Karpas-422 (cell line): ENCODE data around the gene EPHB6. TPM values are rescaled to one million over a fixed set of nuclear protein-coding genes. Genes with fewer than 3 reads are reported as not detected.

ENCODE experiments used
- DNase-seq: peaks from one replicate; pipeline ENCODE4 v3.0.0-alpha.2; 2015
- H2AFZ ChIP-seq: fragments of 200-600 bp; sonication (generic); 2 replicates; pipeline ENCODE4 v1.6.1; 2014; ENCODE audit warnings: antibody characterized with exemption, low read length, mixed read lengths
- H3K27ac ChIP-seq: fragments of 200-600 bp; sonication (generic); 2 replicates; pipeline ENCODE4 v1.5.1; 2014; ENCODE audit warnings: mild to moderate bottlenecking, low read length, moderate library complexity
- H3K27me3 ChIP-seq: fragments of 200-600 bp; sonication (generic); 2 replicates; pipeline ENCODE4 v1.6.1; 2014; ENCODE audit warnings: low read length, mixed read lengths
- H3K36me3 ChIP-seq: fragments of 200-600 bp; sonication (generic); 2 replicates; pipeline ENCODE4 v1.6.1; 2014; ENCODE audit warnings: low read length, mixed read lengths; ENCODE audit not compliant: insufficient read depth
- H3K4me1 ChIP-seq: fragments of 200-600 bp; sonication (generic); 2 replicates; pipeline ENCODE4 v1.6.1; 2014; ENCODE audit warnings: mild to moderate bottlenecking, low read length, mixed read lengths
- H3K4me2 ChIP-seq: fragments of 200-600 bp; sonication (generic); 2 replicates; pipeline ENCODE4 v1.6.1; 2014; ENCODE audit warnings: low read length, low read depth, mild to moderate bottlenecking; ENCODE audit not compliant: poor library complexity, severe bottlenecking
- H3K4me3 ChIP-seq: fragments of 200-600 bp; sonication (generic); 2 replicates; pipeline ENCODE4 v1.5.1; 2014; ENCODE audit warnings: mild to moderate bottlenecking, antibody characterized with exemption, low read length, mixed read lengths
- H3K79me2 ChIP-seq: fragments of 200-600 bp; sonication (generic); 2 replicates; pipeline ENCODE4 v1.6.1; 2014; ENCODE audit warnings: mild to moderate bottlenecking, low read length, mixed read lengths
- H3K9ac ChIP-seq: fragments of 200-600 bp; sonication (generic); 2 replicates; pipeline ENCODE4 v1.6.0; 2014; ENCODE audit warnings: low read length
- H3K9me2 ChIP-seq: fragments of 200-600 bp; sonication (generic), shearing (Covaris generic); replicated peaks from 2 replicates; pipeline ENCODE4 v1.6.0; 2014; ENCODE audit warnings: mild to moderate bottlenecking, low read length, moderate library complexity; ENCODE audit not compliant: insufficient read depth
- H3K9me3 ChIP-seq: fragments of 300-700, 200-600 bp; sonication (generic); 2 replicates; pipeline ENCODE4 v1.6.1; 2014; ENCODE audit warnings: low read length, mixed read lengths
- H4K20me1 ChIP-seq: fragments of 200-600 bp; sonication (generic); 2 replicates; pipeline ENCODE4 v1.6.1; 2014; ENCODE audit warnings: mild to moderate bottlenecking, antibody characterized with exemption, low read length, low read depth; ENCODE audit not compliant: insufficient read depth
- total RNA-seq: library from RNA; depleted of rRNA; stranded (reverse); fragments of >200 nt; shearing (Covaris generic); gene quantifications from 2 replicates; pipeline ENCODE4 v1.2.3, GENCODE V29; 2014; ENCODE audit warnings: low replicate concordance

Gene EPHB6
- total RNA-seq, 1 experiment from 2014 or later = not detected

DNA sequence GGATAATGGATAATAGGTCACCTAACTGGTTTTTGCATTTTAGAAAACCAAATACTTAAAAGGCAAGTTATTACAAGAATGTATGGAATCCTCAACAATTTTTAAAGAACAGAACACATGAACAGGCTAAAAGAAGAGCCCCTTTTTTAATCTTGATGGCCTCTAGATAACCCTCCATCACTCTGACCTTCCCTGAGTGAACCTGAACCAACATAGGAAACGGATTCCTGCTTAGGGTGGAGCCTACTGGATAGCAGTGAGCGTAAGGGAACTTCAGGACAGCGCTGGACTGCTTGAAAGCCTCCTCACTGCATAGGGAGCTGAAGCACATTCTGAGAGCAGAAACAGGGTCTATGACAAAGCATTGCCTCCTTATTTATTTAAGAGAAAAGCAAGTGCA is 58.2 kb downstream of the EPHB6 start:
- no peaks in the 10 kb centered on the region for H4K20me1 ChIP-seq
- H3K79me2 ChIP-seq = no peaks in the 10 kb centered on the region
- no peaks in the 10 kb centered on the region for H3K9me3 ChIP-seq
- no peak overlapping the region for H3K4me2 ChIP-seq
- no peak overlapping the region for H3K27ac ChIP-seq
- H3K4me1 ChIP-seq = no peaks in the 10 kb centered on the region
- no peak overlapping the region for H3K9ac ChIP-seq
- no peaks in the 10 kb centered on the region for H3K36me3 ChIP-seq
- peak; percentile 37 for DNase-seq
- no peaks in the 10 kb centered on the region for H3K27me3 ChIP-seq
- no peak overlapping the region for H3K4me3 ChIP-seq
- H3K9me2 ChIP-seq = no peaks in the 10 kb centered on the region
- H2AFZ ChIP-seq = no peak overlapping the region

DNA sequence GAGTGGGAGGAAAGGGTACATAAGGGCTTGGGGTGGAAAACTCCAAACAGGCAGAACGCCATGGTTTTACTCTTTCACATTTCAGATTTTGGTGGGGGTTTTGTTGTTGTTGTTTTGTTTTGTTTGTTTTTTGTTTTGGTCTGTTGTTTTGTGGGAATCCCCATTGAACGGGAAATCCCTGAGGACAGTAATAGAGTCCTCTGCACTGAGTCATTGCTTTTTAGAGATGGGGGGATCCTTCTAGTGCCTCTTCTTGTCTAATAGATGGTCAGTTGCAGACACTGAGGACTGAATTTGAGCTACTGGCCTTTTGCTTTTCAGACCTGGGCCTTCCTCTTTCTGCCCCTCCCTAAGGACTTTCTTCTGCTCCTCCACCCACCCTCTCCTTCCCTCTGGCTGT is 58.7 kb downstream of the EPHB6 start:
- Histone ChIP-seq H3K27ac (no peak overlapping the region), H3K79me2 (no peaks in the 10 kb centered on the region), H3K27me3 (no peaks in the 10 kb centered on the region), H3K9ac (no peak overlapping the region), H3K4me2 (no peak overlapping the region), H3K36me3 (no peaks in the 10 kb centered on the region), H3K9me3 (no peaks in the 10 kb centered on the region), H2AFZ (no peak overlapping the region), H3K4me1 (no peaks in the 10 kb centered on the region), H3K9me2 (no peaks in the 10 kb centered on the region), H4K20me1 (no peaks in the 10 kb centered on the region), H3K4me3 (no peak overlapping the region)
- no peak for DNase-seq

DNA sequence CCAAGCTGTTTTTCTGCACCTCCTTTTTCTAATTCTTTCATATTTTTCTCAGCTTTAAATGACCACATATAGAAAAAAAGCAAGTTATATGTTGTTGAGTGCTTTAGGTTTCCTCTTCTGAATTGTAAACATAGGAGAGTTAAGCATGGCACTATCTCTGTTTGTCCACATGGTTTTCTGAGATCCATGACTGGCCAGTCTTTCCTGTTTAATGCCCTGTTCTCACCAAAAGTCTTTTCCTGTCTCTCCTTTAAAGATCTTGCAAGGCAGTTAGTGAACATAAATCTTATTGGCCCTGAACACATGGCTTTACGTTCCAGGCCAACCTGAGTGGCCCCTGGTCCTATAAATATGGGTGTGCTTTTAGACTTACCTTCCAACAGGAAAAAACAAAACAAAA is 59.2 kb downstream of the EPHB6 start:
- DNase-seq = peak; percentile 2
- H3K27me3 ChIP-seq = no peaks in the 10 kb centered on the region
- no peak overlapping the region for H3K4me3 ChIP-seq
- no peak overlapping the region for H2AFZ ChIP-seq
- no peaks in the 10 kb centered on the region for H3K9me3 ChIP-seq
- H3K79me2 ChIP-seq = no peaks in the 10 kb centered on the region
- no peak overlapping the region for H3K9ac ChIP-seq
- no peak overlapping the region for H3K27ac ChIP-seq
- no peaks in the 10 kb centered on the region for H4K20me1 ChIP-seq
- H3K4me1 ChIP-seq = no peaks in the 10 kb centered on the region
- no peaks in the 10 kb centered on the region for H3K36me3 ChIP-seq
- no peak overlapping the region for H3K4me2 ChIP-seq
- no peaks in the 10 kb centered on the region for H3K9me2 ChIP-seq

DNA sequence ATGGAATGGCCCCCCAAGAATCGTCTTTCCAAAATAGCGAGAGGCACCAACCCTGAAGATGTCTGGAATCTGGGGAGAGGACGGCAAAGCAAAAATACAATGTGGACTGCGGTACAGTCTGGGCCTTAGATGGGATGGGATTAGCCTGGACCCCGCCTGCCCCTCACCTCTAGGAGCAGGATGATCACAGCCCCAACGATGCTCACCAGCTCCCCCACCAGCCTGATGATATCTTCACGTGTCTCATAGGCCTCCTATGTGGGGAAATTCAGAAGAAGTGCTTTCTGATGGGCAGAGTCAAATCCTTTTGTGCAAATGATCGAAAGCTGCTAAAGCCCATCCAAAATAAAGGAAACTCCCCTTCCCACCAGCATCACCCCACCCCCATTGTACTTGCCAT is 60.4 kb downstream of the EPHB6 start:
- peak; percentile 31 for DNase-seq
- H3K4me1 ChIP-seq = no peaks in the 10 kb centered on the region
- no peak overlapping the region for H3K27ac ChIP-seq
- H3K9me3 ChIP-seq = no peaks in the 10 kb centered on the region
- no peaks in the 10 kb centered on the region for H3K36me3 ChIP-seq
- no peak overlapping the region for H3K4me2 ChIP-seq
- H3K79me2 ChIP-seq = no peaks in the 10 kb centered on the region
- no peaks in the 10 kb centered on the region for H3K27me3 ChIP-seq
- H3K9ac ChIP-seq = no peak overlapping the region
- H2AFZ ChIP-seq = no peak overlapping the region
- no peaks in the 10 kb centered on the region for H4K20me1 ChIP-seq
- no peak overlapping the region for H3K4me3 ChIP-seq
- H3K9me2 ChIP-seq = no peaks in the 10 kb centered on the region

DNA sequence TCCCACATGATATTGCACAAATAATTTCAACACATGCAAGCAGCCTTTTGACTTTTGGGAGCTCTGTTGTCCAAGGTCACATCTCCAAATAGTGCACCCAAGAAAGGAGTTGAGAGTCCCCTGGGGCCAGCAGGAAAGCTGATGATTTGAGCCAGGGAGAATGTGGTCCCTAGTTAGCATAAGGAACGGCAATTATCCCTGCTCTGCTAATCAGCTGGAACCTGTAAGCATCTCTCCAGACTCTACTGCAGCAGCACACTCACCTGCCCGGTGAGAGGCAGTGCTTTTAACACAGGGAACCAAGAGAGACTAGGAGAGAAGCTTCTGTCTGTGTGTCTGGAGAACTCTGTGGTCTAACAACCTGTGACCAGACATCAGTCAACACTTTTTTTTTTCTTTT is 61.6 kb downstream of the EPHB6 start:
- Histone ChIP-seq H3K4me3 (no peak overlapping the region), H3K9me2 (no peaks in the 10 kb centered on the region), H3K27me3 (no peaks in the 10 kb centered on the region), H3K9ac (no peak overlapping the region), H3K4me1 (no peaks in the 10 kb centered on the region), H3K27ac (no peak overlapping the region), H3K36me3 (no peaks in the 10 kb centered on the region), H3K79me2 (no peaks in the 10 kb centered on the region), H3K4me2 (no peak overlapping the region), H4K20me1 (no peaks in the 10 kb centered on the region), H3K9me3 (no peaks in the 10 kb centered on the region), H2AFZ (no peak overlapping the region)
- peak; percentile 32 for DNase-seq

DNA sequence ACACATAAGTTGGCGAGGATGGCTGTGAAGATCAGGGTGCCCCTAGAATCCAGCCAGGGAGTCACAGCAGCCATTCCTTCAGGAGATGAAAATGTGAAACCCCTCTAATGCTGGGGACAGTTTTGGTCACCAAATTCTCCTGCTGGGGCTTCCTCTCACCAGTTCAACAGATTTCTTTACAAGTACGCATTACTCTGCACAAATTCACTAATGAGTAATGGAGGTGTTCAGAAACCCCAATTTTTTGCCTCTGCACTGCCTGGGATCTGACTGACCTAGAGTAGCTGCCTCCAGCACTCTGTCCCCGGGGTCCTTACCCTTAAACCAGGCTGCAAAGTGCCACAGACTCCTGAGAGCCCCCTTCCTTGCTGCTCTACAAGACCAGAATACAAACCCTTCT is 62.6 kb downstream of the EPHB6 start:
- Histone ChIP-seq H3K4me1 (no peaks in the 10 kb centered on the region), H3K27me3 (no peaks in the 10 kb centered on the region), H4K20me1 (no peaks in the 10 kb centered on the region), H2AFZ (no peak overlapping the region), H3K4me3 (no peak overlapping the region), H3K79me2 (no peaks in the 10 kb centered on the region), H3K4me2 (no peak overlapping the region), H3K9me3 (no peaks in the 10 kb centered on the region), H3K9ac (no peak overlapping the region), H3K27ac (no peak overlapping the region), H3K36me3 (no peaks in the 10 kb centered on the region), H3K9me2 (no peaks in the 10 kb centered on the region)
- peak; percentile 16 for DNase-seq

DNA sequence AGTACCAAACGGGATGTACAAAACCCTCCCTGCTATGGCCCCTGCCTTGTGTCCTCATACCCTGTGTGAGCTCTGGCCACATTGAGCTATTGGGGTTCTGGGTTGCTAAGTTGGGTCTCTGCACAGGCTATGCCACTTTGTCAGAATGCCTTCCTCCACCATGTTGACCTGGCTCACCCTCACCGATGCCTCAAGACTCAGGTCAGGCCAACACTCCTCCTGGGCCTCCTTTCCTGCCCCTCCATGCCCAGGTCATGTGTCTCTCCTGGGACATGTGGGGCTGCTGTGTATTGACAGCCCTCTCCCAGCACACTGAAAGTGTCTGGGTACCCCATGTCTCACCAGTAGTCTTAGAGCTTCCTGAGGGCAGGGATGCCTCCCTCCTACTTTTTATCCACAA is 64.0 kb downstream of the EPHB6 start:
- Histone ChIP-seq H3K79me2 (no peaks in the 10 kb centered on the region), H3K27ac (no peak overlapping the region), H3K4me2 (no peak overlapping the region), H3K4me3 (no peak overlapping the region), H3K9me2 (no peaks in the 10 kb centered on the region), H4K20me1 (no peaks in the 10 kb centered on the region), H3K9me3 (no peaks in the 10 kb centered on the region), H3K36me3 (no peaks in the 10 kb centered on the region), H3K4me1 (no peaks in the 10 kb centered on the region), H3K27me3 (no peaks in the 10 kb centered on the region), H2AFZ (no peak overlapping the region), H3K9ac (no peak overlapping the region)
- DNase-seq = peak; percentile 32

DNA sequence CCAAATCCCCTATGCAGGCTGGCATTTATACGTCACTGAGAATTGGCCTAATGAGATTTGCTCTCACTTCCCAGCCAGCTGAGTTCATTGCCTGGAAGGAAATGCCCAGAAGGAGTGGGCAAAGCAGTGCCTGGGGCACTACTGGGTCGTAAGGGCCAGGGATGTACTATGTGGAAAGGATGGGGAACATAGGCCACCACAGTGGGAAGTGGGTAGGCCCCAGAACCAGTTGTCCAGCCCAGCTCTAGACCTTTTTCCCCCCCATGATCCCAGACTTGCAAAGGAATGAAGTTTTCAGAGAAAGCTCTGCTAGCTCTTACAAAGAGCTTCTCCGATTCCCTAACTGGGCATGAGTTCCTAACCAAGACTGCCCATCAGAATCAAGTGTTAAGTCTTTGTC is 64.8 kb downstream of the EPHB6 start:
- Histone ChIP-seq H2AFZ (no peak overlapping the region), H3K27ac (no peak overlapping the region)
- peak; percentile 34 for DNase-seq

More for the DNA sequence above, 64.8 kb downstream of the EPHB6 start:
- no peaks in the 10 kb centered on the region for H3K4me1 ChIP-seq
- no peak overlapping the region for H3K4me2 ChIP-seq
- no peaks in the 10 kb centered on the region for H3K9me2 ChIP-seq
- no peaks in the 10 kb centered on the region for H4K20me1 ChIP-seq
- H3K79me2 ChIP-seq = no peaks in the 10 kb centered on the region
- no peaks in the 10 kb centered on the region for H3K27me3 ChIP-seq
- H3K4me3 ChIP-seq = no peak overlapping the region
- no peak overlapping the region for H3K9ac ChIP-seq
- no peaks in the 10 kb centered on the region for H3K9me3 ChIP-seq
- no peaks in the 10 kb centered on the region for H3K36me3 ChIP-seq
